Fibroblast of lung (primary cell): ENCODE results near the gene HNRNPM. TPM values are rescaled to one million over a fixed set of nuclear protein-coding genes. Genes with fewer than 3 reads are reported as not detected.

Experiments used
- DNase-seq, 2 donors: peaks; one replicate each; pipeline versions ENCODE4 v3.0.0 to v3.0.0-alpha.2; 2010; ENCODE audit warnings: low read depth in 2 of 2
- H2AFZ ChIP-seq: 2 replicates; pipeline ENCODE4 v1.5.1; 2012; ENCODE audit warnings: low read length, control low read depth, inconsistent platforms
- H3K27ac ChIP-seq: 2 replicates; pipeline ENCODE4 v1.5.1; 2011; ENCODE audit warnings: low read length, control low read depth; ENCODE audit not compliant: insufficient read depth
- H3K27me3 ChIP-seq: 2 replicates; pipeline ENCODE4 v1.5.1; 2011; ENCODE audit warnings: mild to moderate bottlenecking, low read length; ENCODE audit not compliant: control insufficient read depth, insufficient read depth
- H3K36me3 ChIP-seq: 2 replicates; pipeline ENCODE4 v1.5.1; 2011; ENCODE audit warnings: low read length; ENCODE audit not compliant: control insufficient read depth, insufficient read depth
- H3K4me1 ChIP-seq: 2 replicates; pipeline ENCODE4 v1.5.1; 2011; ENCODE audit warnings: low read length; ENCODE audit not compliant: control insufficient read depth, insufficient read depth; ENCODE audit errors: extremely low read depth
- H3K4me2 ChIP-seq: 2 replicates; pipeline ENCODE4 v1.5.1; 2011; ENCODE audit warnings: low read length, control low read depth; ENCODE audit not compliant: insufficient read depth; ENCODE audit errors: extremely low read depth
- H3K4me3 ChIP-seq, 4 experiments: fragments of 200-600 bp in 1 of 4; sonication (generic) in 1 of 4; replicated peaks in 1 of 4; 2 replicates each; pipeline ENCODE4 v1.5.1; 2011 to 2016; ENCODE audit warnings: low read length in 4 of 4, low read depth in 3 of 4, mild to moderate bottlenecking in 3 of 4, control low read depth in 2 of 4, inconsistent platforms in 1 of 4, mixed read lengths in 1 of 4; ENCODE audit not compliant: insufficient read depth in 1 of 4; ENCODE audit errors: control extremely low read depth in 1 of 4
- H3K79me2 ChIP-seq: 2 replicates; pipeline ENCODE4 v1.5.1; 2012; ENCODE audit warnings: mild to moderate bottlenecking, low read length, inconsistent platforms; ENCODE audit not compliant: control insufficient read depth, insufficient read depth
- H3K9ac ChIP-seq: 2 replicates; pipeline ENCODE4 v1.5.1; 2011; ENCODE audit warnings: mild to moderate bottlenecking, low read length, control low read depth; ENCODE audit not compliant: insufficient read depth
- H3K9me3 ChIP-seq: 2 replicates; pipeline ENCODE4 v1.5.1; 2012; ENCODE audit warnings: low read depth, low read length; ENCODE audit not compliant: control insufficient read depth, insufficient read depth
- H4K20me1 ChIP-seq: 2 replicates; pipeline ENCODE4 v1.5.1; 2011; ENCODE audit warnings: low read length; ENCODE audit not compliant: control insufficient read depth, insufficient read depth; ENCODE audit errors: extremely low read depth
- EZH2 ChIP-seq: IDR thresholded peaks from 2 replicates; pipeline ENCODE4 v1.5.1; 2012; ENCODE audit warnings: low read length, control low read depth, mild to moderate bottlenecking; ENCODE audit errors: missing control alignments
- polyA plus RNA-seq, 2 donors: library from polyadenylated mRNA; depleted of rRNA in 1 of 2; stranded (reverse) in 1 of 2; unstranded in 1 of 2; fragments of >200 nt; gene quantifications; 2 replicates each; pipeline ENCODE4 v1.2.1, GENCODE V29; 2011 to 2012; ENCODE audit warnings: missing spikeins in 1 of 2
- total RNA-seq: library from RNA; depleted of rRNA; stranded (reverse); fragments of >200 nt; gene quantifications from 2 replicates; pipeline ENCODE4 v1.2.1, GENCODE V29; 2014
- TF ChIP-seq, protein P1 (sequence below), 2 donors: IDR thresholded peaks in 1 of 2; conservative IDR thresholded peaks in 1 of 2; 1 replicate in 1 of 2; 2 replicates in 1 of 2; pipeline ENCODE4 v1.5.1; 2011 to 2012; ENCODE audit warnings: low read length in 2 of 2, control low read depth in 1 of 2, inconsistent platforms in 1 of 2, low read depth in 1 of 2, mild to moderate bottlenecking in 1 of 2

HNRNPM gene
- total and polyA plus RNA-seq, 2 donors (not counting 1 experiment from before 2014, with no cell fraction given), result 51.5 to 104 TPM

DNA sequence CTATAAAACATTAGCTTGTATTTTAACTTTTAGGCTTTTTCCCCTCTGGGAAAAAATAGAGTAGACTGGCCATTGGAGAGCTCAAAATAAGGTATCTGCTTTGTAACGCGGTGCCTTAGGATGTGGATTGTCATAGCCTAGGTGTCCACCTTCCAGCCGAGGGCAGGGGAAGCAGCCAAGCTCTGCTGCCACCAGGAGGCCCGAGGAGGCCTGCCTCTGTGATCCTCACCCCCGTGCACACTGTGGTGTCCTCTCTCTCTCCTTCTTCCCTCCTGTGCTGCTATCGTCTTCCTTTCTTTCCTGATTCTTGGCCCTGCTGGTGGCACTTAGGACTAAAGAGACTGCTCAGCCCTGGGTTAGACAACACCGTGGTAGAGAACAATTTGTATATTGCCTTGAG lies 11.3 kb downstream of the HNRNPM start:
- H3K27me3 ChIP-seq, result no peaks in the 10 kb centered on the region
- no peak overlapping the region for H3K4me2 ChIP-seq
- H3K79me2 ChIP-seq, result peaks cover 95% of the 10 kb centered on the region
- no peaks in the 10 kb centered on the region for H3K9me3 ChIP-seq
- peaks cover 2% of the 10 kb centered on the region for H3K36me3 ChIP-seq
- H4K20me1 ChIP-seq, result peaks cover 4% of the 10 kb centered on the region
- H3K4me1 ChIP-seq, result peaks cover 32% of the 10 kb centered on the region
- H3K27ac ChIP-seq, result no peak overlapping the region
- no peak for DNase-seq
- no peak overlapping the region for H2AFZ ChIP-seq
- TF ChIP-seq, protein P1, sequence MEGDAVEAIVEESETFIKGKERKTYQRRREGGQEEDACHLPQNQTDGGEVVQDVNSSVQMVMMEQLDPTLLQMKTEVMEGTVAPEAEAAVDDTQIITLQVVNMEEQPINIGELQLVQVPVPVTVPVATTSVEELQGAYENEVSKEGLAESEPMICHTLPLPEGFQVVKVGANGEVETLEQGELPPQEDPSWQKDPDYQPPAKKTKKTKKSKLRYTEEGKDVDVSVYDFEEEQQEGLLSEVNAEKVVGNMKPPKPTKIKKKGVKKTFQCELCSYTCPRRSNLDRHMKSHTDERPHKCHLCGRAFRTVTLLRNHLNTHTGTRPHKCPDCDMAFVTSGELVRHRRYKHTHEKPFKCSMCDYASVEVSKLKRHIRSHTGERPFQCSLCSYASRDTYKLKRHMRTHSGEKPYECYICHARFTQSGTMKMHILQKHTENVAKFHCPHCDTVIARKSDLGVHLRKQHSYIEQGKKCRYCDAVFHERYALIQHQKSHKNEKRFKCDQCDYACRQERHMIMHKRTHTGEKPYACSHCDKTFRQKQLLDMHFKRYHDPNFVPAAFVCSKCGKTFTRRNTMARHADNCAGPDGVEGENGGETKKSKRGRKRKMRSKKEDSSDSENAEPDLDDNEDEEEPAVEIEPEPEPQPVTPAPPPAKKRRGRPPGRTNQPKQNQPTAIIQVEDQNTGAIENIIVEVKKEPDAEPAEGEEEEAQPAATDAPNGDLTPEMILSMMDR (conservative IDR thresholded peaks at IDR 0.05 in 1 of 2, IDR thresholded peaks at IDR 0.05 in 1 of 2; ENCODE audit: low read depth in 1 of 2, low read length in 2 of 2), result peak in 1 of 2 donors; percentile 20
- no peak for TF ChIP-seq EZH2
- H3K4me3 ChIP-seq, result no peak overlapping the region
- no peak overlapping the region for H3K9ac ChIP-seq

DNA sequence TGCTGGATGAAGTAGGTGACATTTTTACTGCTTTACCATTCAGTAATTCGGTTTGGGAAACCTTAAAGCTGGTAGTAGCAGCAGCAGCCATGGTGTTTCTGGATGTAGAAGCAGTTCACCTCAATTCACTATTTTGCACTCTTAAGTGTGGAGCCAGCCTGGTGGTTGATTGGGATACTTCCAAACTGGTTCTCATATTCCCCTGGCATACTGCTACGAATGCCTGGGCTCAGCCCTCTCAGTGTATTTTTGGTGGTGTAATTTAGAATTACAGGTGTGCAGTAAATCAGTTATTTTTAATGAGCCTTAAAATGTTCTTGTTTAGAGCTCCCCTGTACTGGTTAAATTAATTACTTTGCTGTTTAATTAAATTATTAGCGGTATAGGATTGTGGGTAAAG lies 12.4 kb downstream of the HNRNPM start:
- Histone ChIP-seq H3K27me3 (no peaks in the 10 kb centered on the region), H3K9ac (no peak overlapping the region), H3K4me3 (no peak overlapping the region), H3K79me2 (peaks cover 95% of the 10 kb centered on the region), H3K9me3 (no peaks in the 10 kb centered on the region), H4K20me1 (peaks cover 4% of the 10 kb centered on the region), H2AFZ (no peak overlapping the region), H3K27ac (no peak overlapping the region), H3K36me3 (peaks cover 4% of the 10 kb centered on the region), H3K4me1 (peaks cover 32% of the 10 kb centered on the region), H3K4me2 (no peak overlapping the region)
- no peak for DNase-seq
- TF ChIP-seq, protein P1 (conservative IDR thresholded peaks at IDR 0.05 in 1 of 2, IDR thresholded peaks at IDR 0.05 in 1 of 2; ENCODE audit: low read depth in 1 of 2, low read length in 2 of 2), result no peak
- TF ChIP-seq EZH2, result no peak

DNA sequence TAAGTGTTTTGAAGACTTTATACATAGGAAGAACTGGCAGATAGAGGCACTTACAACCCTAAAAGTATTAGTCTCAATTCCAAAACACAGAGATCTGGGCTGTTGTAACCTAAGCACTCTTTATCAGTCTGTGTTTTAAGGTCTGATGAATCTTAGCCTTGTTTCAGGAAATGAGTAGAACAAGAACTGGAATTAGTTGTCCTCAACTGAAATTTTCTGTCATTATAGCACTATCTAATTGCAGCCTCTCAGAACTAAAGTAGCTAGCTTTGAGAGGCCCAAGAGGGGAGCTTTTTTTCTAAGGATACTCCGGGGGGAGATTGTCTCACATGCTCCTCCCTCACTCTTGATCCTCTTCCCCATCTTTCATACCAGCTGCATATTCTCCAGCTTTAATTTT lies 13.1 kb downstream of the HNRNPM start:
- H2AFZ ChIP-seq, result no peak overlapping the region
- H3K9me3 ChIP-seq, result no peaks in the 10 kb centered on the region
- DNase-seq, result no peak
- peaks cover 95% of the 10 kb centered on the region for H3K79me2 ChIP-seq
- H4K20me1 ChIP-seq, result no peaks in the 10 kb centered on the region
- H3K4me1 ChIP-seq, result peaks cover 29% of the 10 kb centered on the region
- peaks cover 4% of the 10 kb centered on the region for H3K36me3 ChIP-seq
- H3K4me2 ChIP-seq, result no peak overlapping the region
- no peak for TF ChIP-seq EZH2
- TF ChIP-seq, protein P1 (conservative IDR thresholded peaks at IDR 0.05 in 1 of 2, IDR thresholded peaks at IDR 0.05 in 1 of 2; ENCODE audit: low read depth in 1 of 2, low read length in 2 of 2), result no peak
- no peak overlapping the region for H3K9ac ChIP-seq
- no peak overlapping the region for H3K27ac ChIP-seq
- H3K27me3 ChIP-seq, result no peaks in the 10 kb centered on the region
- H3K4me3 ChIP-seq, result no peak overlapping the region
